Vagina (tissue), 2 donors: ENCODE results near the gene SERTM1. TPM values are rescaled to one million over a fixed set of nuclear protein-coding genes. Genes with fewer than 3 reads are reported as not detected.

Source experiments
- DNase-seq, 2 donors: peaks; one replicate each; pipeline ENCODE4 v3.0.0-alpha.2; 2017; ENCODE audit errors: extremely low spot score in 2 of 2
- H3K27ac ChIP-seq: fragments of 200-600 bp; sonication (generic); one replicate; pipeline ENCODE4 v1.5.1; 2019
- H3K27me3 ChIP-seq: fragments of 200-600 bp; sonication (generic); one replicate; pipeline ENCODE4 v1.5.1; 2019
- H3K36me3 ChIP-seq, 2 donors: fragments of 200-600 bp; sonication (generic); one replicate each; pipeline ENCODE4 v1.5.1; 2017 to 2019
- H3K4me1 ChIP-seq: fragments of 200-600 bp; sonication (generic); one replicate; pipeline ENCODE4 v1.5.1; 2019
- H3K4me3 ChIP-seq, 2 donors: fragments of 200-600 bp; sonication (generic); 1 replicate in 1 of 2; 2 replicates in 1 of 2; pipeline ENCODE4 v1.5.1; 2016 to 2019
- H3K9me3 ChIP-seq: fragments of 200-600 bp; sonication (generic); one replicate; pipeline ENCODE4 v1.5.1; 2019
- POLR2A ChIP-seq, 2 donors: fragments of 450-650 bp; IDR thresholded peaks; one replicate each; pipeline ENCODE4 v1.6.1; 2017; ENCODE audit warnings: antibody characterized with exemption in 2 of 2, mild to moderate bottlenecking in 2 of 2, moderate library complexity in 2 of 2
- POLR2AphosphoS5 ChIP-seq, 2 donors: sonication (generic); formaldehyde crosslinking; IDR thresholded peaks; one replicate each; pipeline ENCODE4 v1.9.0; 2017; ENCODE audit warnings: antibody characterized with exemption in 2 of 2, mild to moderate bottlenecking in 2 of 2, low read depth in 1 of 2; ENCODE audit not compliant: insufficient read depth in 1 of 2
- intact Hi-C: fragments of 100-400 bp; cut with DNase I; formaldehyde crosslinking; loops from one replicate; pipeline ENCODE4 v1.15.1; 2023
- total RNA-seq: library from RNA; depleted of rRNA; stranded (reverse); fragments of >200 nt; gene quantifications from one replicate; pipeline ENCODE4 v1.2.3, GENCODE V29; 2016
- TF ChIP-seq, protein P1 (sequence below), 3 experiments: fragments of 450-650 bp in 2 of 3; fragments of 200-600 bp in 1 of 3; sonication (generic) in 1 of 3; IDR thresholded peaks; one replicate each; pipeline ENCODE4 v1.5.1; 2017 to 2019; ENCODE audit warnings: antibody characterized with exemption in 3 of 3, mild to moderate bottlenecking in 2 of 3, moderate library complexity in 2 of 3

Gene SERTM1
- total RNA-seq, 1 donor from 2014 or later, result 16.0 TPM

DNA sequence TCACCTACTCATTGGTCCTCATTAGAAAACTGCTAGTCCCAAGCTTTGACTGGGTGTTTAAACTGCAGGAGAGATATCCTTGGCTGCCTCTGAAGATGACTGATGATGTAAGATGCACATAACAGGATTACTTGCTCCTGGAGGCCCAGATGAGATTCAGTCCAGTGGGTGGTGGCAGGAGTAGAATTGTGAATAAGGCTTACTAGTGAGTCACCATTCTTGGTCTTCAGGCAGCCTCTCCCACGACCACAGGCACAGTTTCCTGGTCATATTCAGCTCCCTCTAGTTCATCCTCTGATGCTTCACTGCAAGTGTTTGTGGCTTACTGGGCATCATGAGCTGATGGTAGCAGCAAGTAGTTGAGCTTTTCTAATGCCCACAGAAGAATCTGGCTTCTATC lies 12.1 kb downstream of the SERTM1 start:
- H3K36me3 ChIP-seq, result no peaks in the 10 kb centered on the region

DNA sequence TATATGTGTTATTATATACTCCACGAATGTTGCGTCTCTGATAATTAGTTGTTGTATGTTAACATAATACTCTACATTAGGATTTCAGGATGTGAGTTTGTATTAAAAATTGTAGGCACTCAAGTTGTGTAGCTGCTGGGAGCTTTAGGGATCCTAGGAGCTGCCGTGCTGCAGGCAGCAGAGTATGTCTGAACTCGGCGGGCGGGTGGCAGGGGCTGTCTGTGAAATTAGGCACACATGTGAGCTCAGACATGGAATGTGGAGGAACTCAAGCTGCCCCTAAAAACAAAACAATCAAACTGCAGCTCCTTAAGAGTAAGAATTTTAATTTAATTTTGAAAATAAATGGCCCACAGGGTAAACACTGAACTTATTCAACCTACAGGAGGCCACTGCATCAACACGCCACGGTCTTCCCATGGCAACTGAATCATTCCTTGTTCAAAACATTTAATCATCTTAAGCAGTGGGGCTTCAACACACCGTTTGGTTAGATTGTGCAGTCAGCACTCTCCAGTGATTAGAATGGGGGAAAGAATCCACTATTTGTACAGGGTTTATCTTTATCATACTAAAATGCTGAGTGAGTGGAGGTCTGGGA lies 22.7 kb downstream of the SERTM1 start:
- no peaks in the 10 kb centered on the region for H3K9me3 ChIP-seq
- no peak overlapping the region for H3K4me3 ChIP-seq
- DNase-seq, result no peak
- H3K27ac ChIP-seq, result no peak overlapping the region
- intact Hi-C loops, result no loop called here
- H3K27me3 ChIP-seq, result no peaks in the 10 kb centered on the region
- H3K4me1 ChIP-seq, result no peaks in the 10 kb centered on the region
- no peaks in the 10 kb centered on the region for H3K36me3 ChIP-seq
- TF ChIP-seq, protein P1, sequence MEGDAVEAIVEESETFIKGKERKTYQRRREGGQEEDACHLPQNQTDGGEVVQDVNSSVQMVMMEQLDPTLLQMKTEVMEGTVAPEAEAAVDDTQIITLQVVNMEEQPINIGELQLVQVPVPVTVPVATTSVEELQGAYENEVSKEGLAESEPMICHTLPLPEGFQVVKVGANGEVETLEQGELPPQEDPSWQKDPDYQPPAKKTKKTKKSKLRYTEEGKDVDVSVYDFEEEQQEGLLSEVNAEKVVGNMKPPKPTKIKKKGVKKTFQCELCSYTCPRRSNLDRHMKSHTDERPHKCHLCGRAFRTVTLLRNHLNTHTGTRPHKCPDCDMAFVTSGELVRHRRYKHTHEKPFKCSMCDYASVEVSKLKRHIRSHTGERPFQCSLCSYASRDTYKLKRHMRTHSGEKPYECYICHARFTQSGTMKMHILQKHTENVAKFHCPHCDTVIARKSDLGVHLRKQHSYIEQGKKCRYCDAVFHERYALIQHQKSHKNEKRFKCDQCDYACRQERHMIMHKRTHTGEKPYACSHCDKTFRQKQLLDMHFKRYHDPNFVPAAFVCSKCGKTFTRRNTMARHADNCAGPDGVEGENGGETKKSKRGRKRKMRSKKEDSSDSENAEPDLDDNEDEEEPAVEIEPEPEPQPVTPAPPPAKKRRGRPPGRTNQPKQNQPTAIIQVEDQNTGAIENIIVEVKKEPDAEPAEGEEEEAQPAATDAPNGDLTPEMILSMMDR (IDR thresholded peaks at IDR 0.05), result no peak
- TF ChIP-seq POLR2AphosphoS5 (IDR thresholded peaks at IDR 0.05; ENCODE audit: insufficient read depth in 1 of 2, low read depth in 1 of 2) (no peak), POLR2A (IDR thresholded peaks at IDR 0.05) (no peak)

More for the DNA sequence above, 12.1 kb downstream of the SERTM1 start:
- intact Hi-C loops, result no loop called here
- TF ChIP-seq POLR2AphosphoS5 (IDR thresholded peaks at IDR 0.05; ENCODE audit: insufficient read depth in 1 of 2, low read depth in 1 of 2) (no peak), POLR2A (IDR thresholded peaks at IDR 0.05) (no peak)
- TF ChIP-seq, protein P1 (IDR thresholded peaks at IDR 0.05), result no peak
- Histone ChIP-seq H3K4me1 (peaks cover 6% of the 10 kb centered on the region), H3K4me3 (no peak overlapping the region), H3K27ac (no peak overlapping the region), H3K27me3 (no peaks in the 10 kb centered on the region), H3K9me3 (no peaks in the 10 kb centered on the region)
- DNase-seq, result no peak

DNA sequence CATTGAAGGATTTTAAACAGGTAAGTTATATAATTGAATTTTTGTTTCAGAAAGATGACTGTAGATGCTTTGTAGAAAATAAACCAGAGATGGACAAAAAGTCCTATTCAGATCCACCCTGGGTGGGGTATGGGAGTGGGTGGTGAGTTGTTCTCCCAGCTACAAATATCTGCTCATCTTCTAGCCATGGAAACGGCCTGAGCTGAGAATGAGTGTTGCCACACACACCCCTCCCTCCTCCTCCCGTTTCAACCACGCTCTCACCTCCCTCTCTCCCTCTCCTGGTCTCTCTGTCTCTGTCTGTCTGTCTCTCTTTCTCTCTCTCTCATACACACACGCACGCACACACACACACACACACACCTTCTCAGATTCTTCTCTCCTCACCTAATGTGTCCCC lies 26.4 kb downstream of the SERTM1 start:
- no peaks in the 10 kb centered on the region for H3K36me3 ChIP-seq
- no peak for TF ChIP-seq POLR2A (IDR thresholded peaks at IDR 0.05)
- TF ChIP-seq, protein P1 (IDR thresholded peaks at IDR 0.05), result no peak
- no peak for TF ChIP-seq POLR2AphosphoS5 (IDR thresholded peaks at IDR 0.05; ENCODE audit: insufficient read depth in 1 of 2, low read depth in 1 of 2)
- no peaks in the 10 kb centered on the region for H3K9me3 ChIP-seq
- no peak for DNase-seq
- H3K27ac ChIP-seq, result no peak overlapping the region
- H3K4me3 ChIP-seq, result no peak overlapping the region
- intact Hi-C loops, result no loop called here
- H3K4me1 ChIP-seq, result no peaks in the 10 kb centered on the region
- no peaks in the 10 kb centered on the region for H3K27me3 ChIP-seq

DNA sequence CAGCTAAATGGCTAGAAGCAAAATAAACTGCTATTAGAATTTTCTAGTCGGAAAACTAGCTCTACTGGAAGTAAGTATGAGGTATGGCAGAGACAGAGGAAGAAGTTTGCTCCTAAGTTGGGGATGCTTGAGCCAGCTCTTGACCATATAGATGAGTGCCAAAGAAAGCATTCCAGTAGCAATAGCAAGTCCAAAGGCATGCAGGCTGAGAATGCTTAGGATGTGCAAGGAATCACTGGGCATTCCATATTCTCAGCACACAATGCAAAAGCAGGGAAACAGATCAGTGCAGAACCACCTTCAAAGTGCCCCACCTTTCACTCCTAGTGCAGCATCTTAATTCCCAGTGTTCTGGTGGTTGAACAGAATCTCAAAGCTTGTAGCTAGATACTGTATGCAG lies 32.9 kb downstream of the SERTM1 start:
- no peak for DNase-seq
- Histone ChIP-seq H3K27ac (no peak overlapping the region), H3K4me1 (no peaks in the 10 kb centered on the region), H3K36me3 (no peaks in the 10 kb centered on the region), H3K27me3 (no peaks in the 10 kb centered on the region), H3K4me3 (no peak overlapping the region), H3K9me3 (no peaks in the 10 kb centered on the region)
- TF ChIP-seq, protein P1 (IDR thresholded peaks at IDR 0.05), result no peak
- no peak for TF ChIP-seq POLR2AphosphoS5 (IDR thresholded peaks at IDR 0.05; ENCODE audit: insufficient read depth in 1 of 2, low read depth in 1 of 2)
- intact Hi-C loops, result no loop called here

DNA sequence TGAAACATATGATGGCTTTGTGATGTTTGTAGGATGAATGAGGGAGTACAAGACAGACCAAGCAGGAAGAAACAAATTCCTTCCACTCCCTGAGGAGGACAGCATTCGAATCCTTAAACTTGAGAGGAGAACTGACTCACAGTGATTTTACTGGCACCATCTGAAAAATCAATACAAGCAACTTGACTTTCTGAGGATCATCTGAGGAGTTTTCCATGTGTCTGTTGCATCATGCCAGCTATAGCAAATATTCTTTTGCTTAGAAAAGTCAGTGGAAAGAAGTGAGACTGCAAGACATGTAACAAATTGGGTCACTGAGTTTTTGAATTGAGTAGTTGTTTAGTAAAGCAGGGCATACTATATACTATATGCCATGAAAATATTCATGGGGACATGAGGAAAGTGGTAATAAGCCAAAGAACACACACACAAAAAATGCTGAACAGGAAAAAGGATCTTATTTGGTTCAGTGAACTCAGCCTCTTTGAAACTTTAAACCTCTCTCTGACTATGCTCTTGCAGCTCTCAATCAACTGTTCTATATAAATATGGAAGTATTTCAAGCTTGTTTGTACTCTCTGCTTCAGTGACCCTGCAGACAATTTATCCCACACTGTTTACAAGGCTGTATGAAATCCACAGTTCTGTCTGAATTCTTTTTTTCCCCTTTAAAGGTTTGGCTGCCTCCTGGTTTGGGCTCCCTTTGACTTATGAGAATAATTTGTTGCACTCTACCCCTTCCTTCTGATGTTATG lies 35.5 kb downstream of the SERTM1 start:
- DNase-seq, result no peak
- Histone ChIP-seq H3K4me1 (no peaks in the 10 kb centered on the region), H3K9me3 (no peaks in the 10 kb centered on the region), H3K27me3 (no peaks in the 10 kb centered on the region), H3K4me3 (no peak overlapping the region), H3K36me3 (no peaks in the 10 kb centered on the region), H3K27ac (no peak overlapping the region)
- intact Hi-C loops, result no loop called here
- TF ChIP-seq POLR2A (IDR thresholded peaks at IDR 0.05), result no peak
- TF ChIP-seq, protein P1 (IDR thresholded peaks at IDR 0.05), result no peak
